Stimulated activated CD4-positive, alpha-beta T cell treated with anti-CD3 and anti-CD28 coated beads, Interleukin-15, amount 100 ng/mL, for 48 hours (primary cell): ENCODE measurements around the gene DUSP18.
A peak's percentile ranks its signal among the peaks of the same experiment; 100 is the strongest.
"Not testable (repeated sequence)": the region's sequence is repeated elsewhere in the genome, so short reads cannot be mapped to it uniquely, and the experiment has no call there.

Source experiments
- DNase-seq, 2 donors: peaks; one replicate each; pipeline ENCODE4 v3.0.0-alpha.2; 2020; ENCODE audit warnings: low read depth in 2 of 2

DUSP18 gene

DNA sequence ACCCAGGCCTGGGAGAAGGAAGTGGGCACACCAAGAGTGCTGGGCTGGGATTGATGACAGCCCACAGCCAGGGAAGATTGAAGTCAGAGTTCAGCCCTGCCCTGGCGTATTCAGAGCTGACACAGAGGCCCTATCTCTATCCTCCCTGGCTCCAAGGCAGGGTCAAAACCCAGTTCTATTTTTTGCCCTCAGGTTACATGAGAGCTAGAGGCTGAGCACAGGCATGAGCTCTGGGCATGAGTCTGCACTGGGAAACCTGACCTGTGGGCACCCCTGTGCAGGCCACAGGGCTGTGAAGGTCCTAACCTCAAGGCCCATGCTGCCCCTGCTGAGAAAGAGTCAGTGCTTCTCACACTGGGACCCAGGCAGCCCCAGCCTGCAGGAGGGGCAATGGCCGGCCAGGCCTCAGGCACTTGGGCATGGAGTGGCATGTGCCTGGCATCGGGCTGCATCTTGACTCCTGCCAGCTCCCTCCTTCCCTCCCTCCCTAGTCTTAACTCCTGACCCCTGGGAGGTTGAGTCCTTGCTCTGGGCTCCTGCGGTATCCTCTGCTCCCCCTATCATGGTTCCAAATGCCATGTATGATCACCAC, 26.7 kb downstream of the DUSP18 start:
- no peak for DNase-seq

DNA sequence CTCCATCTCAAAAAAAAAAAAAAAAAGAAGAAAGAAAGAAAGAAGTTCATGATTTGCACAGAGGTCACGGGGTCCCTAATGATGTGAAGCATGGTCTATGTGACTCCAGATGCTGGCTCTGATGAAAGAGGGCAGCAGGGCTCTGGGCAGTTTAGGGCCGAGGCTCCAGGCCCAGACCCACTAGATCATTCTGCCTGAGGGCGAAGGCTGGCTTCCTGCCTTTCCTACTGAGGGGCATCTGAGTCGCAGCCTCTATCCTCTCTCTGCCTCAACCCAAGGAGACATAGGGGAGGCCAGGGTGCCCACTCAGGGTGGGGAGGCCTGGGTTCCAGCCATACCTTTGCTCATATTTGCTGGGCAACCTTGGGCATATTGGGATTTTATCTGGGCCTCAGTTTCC, 27.3 kb downstream of the DUSP18 start:
- no peak for DNase-seq

DNA sequence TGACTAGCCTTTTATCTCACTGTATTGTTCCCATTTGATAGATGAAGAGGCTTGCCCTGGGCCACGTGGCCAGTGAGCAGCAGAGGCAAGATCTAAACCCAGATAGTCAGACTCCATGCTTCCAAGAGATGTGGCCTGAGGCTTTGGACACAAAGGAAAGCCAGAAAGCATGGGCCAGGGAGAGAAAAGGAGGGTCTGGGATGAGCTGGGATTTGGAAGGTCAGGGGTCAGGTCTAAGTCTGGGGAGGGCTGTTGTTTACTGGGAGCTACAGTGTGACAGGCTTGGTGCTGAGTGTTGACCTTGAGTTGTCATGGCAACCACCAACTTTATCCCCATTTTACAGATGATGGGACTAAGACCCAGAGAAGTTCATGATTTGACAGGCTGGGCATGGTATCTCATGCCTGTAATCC, 30.0 kb downstream of the DUSP18 start:
- no peak for DNase-seq

DNA sequence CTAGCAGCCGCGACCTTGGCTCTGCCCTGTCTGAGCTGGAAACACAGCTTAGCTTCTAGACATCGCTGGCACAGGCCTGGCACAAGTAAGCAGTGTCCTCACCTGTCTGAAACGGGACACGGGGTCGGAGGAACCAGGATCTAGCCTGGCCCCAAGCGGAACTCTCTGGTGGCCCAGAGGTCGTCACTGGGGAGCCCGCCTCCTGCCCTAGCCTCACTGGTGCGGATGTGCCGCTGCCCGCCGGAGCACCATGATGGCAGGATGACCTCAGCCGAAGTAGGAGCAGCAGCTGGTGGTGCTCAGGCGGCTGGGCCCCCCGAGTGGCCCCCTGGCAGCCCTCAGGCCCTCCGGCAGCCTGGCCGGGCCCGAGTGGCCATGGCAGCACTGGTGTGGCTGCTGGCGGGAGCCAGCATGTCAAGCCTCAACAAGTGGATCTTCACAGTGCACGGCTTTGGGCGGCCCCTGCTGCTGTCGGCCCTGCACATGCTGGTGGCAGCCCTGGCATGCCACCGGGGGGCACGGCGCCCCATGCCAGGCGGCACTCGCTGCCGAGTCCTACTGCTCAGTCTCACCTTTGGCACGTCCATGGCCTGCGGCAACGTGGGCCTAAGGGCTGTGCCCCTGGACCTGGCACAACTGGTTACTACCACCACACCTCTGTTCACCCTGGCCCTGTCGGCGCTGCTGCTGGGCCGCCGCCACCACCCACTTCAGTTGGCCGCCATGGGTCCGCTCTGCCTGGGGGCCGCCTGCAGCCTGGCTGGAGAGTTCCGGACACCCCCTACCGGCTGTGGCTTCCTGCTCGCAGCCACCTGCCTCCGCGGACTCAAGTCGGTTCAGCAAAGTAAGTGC, 31.2 kb downstream of the DUSP18 start:
- DNase-seq = no peak

DNA sequence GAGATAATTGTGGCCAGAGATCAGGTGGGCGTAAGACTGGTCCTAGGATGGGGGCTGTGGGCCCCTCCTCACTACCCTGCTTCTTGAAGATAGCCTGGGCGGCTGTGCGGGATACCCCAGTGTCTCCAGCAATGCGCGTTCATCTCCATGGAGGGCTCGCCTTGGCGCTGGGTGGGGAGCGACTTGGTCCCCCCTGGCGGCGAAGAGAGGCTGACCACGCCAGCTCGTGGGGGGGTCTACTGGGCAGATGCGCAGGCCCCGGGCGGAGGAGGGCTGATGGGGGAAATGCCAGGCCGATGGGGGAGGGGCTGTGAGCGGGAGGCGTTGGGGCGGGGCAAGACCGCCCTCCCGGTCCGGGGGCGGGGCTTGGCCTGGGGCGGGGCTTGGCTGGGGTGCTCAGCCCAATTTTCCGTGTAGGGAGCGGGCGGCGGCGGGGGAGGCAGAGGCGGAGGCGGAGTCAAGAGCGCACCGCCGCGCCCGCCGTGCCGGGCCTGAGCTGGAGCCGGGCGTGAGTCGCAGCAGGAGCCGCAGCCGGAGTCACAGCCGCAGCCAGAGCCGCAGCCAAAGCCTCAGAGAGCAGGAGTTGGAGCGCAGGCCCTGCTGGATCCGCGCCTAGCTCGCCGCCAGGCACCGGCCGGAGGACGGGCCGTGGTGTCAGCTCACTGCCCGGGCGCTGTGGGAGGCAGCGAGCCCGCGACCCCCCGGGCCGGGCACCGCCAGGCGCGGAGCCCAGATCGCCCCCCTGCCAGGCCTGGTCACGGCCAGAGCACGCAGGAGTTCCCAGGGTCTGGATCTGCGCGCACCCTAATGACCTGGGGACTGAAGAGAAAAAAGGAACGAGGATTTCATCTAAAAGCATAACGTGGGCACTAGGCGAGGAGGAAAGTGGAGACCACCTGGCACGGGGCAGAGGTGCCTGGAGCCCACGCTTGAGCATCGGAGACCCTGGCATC, 32.1 kb downstream of the DUSP18 start, which contains the start of gene SLC35E4:
Gene SLC35E4, plus strand, starts transcription at position 509 of the 953 bp plus-strand sequence. CDS start 670 bp downstream, outside the sequence.
- DNase-seq = peak; percentile 88 to 95

DNA sequence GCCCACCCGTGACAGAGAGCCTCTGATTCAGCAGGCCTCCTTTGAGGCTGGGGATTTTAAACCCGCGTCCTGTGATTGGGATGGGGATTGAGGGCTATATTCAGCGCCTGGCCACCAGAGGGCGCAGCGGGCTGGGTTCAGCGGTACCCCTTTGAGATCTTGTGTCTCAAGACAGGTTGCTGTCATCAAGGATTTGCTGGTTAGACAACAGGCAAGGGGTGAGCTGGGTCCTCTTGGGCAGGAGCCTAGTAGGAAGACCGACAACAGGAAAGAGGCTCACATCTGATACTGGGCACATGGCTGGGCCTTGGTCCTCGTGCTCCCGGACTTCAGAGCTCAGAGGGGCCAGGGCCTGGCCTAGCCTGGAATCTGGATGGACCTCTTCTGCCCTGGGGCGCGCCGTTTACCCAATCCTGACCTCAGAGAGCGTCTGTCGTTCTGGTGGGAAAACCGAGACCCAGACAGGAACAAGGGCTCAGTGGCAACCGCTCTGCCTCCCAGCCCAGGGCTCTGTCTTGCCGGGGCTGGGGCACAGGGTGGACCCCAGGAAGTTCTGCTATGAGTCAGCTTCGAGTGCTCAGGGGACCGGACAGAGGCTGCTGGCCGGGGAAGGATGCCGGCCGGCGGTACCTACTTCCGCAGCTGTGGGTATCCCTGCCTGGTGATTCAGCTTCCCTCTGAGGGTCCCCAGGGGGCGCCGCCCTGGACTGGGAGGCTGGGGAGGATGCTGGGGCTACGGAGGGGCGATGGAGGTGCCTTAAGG, 33.0 kb downstream of the DUSP18 start:
- peak; percentile 85 to 88 for DNase-seq

DNA sequence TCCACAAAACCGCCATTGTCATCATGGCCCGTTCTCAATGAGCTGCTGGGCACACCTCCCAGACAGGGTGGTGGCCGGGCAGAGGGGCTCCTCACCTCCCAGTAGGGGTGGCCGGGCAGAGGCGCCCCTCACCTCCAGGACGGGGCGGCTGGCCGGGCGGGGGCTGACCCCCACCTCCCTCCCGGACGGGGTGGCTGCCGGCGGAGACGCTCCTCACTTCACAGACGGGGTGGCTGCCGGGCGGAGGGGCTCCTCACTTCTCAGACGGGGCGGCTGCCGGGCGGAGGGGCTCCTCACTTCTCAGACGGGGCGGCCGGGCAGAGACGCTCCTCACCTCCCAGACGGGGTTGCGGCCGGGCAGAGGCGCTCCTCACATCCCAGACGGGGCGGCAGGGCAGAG, 36.2 kb downstream of the DUSP18 start:
- DNase-seq = not testable (repeated sequence)

DNA sequence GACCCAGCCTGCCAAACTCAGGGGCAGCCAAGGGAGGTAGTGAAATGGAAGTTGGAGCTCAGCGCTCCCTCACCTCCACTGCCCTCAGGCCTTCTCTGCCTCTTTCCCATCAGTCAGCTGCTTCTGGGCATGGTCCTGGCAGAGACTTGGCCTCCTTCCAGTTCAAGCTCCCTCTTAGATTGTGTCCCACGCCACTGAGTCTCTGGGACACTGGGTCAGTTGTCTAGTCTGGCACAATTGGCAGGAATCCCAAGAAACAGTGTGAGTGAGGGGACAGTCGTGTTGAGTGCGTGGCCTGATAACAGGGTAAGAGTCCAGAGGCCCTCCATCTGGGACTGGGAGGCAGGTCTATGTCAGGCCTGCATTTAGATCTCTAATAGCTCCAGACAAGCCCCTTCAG, 39.2 kb downstream of the DUSP18 start:
- no peak for DNase-seq

DNA sequence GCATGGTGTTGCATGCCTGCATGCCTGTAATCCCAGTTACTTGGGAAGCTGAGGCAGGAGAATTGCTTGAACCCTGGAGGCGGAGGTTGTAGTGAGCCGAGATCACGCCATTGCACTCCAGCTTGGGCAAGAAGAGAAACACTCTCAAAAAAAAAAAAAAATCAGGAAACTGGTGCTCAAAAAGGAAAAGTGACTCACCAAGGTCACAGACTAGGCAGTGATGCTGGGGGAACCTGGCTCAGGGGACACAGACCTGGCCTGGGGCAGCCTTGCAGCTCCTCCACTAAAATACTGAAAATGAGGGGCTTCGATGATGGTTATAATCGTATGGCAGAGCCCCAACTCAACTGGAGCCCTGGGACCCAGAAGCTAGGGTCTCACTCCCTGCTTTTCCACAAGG, 40.2 kb downstream of the DUSP18 start:
- DNase-seq = no peak

DNA sequence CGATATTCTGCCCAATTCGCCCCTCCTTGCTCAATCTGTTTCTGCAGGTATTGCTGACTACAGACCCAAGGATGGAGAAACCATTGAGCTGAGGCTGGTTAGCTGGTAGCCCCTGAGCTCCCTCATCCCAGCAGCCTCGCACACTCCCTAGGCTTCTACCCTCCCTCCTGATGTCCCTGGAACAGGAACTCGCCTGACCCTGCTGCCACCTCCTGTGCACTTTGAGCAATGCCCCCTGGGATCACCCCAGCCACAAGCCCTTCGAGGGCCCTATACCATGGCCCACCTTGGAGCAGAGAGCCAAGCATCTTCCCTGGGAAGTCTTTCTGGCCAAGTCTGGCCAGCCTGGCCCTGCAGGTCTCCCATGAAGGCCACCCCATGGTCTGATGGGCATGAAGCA, 41.3 kb downstream of the DUSP18 start:
- no peak for DNase-seq

DNA sequence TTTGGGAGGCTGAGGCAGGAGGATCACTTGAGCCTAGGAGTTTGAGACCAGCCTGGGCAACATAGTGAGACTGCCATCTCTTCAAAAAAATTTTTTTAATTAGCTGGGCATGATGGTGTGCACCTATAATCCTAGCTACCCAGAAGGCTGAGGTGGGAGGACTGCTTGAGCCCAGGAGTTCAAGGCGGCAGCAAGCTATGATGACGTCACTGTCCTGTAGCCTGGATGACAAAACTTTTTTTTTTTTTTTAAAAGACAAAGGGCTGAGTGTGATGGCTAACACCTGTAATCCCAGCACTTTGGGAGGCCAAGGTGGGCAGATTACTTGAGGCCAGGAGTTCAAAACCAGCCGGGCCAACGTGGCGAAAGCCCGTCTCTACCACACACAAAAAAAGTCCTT, 47.8 kb downstream of the DUSP18 start:
- not testable (repeated sequence) for DNase-seq

DNA sequence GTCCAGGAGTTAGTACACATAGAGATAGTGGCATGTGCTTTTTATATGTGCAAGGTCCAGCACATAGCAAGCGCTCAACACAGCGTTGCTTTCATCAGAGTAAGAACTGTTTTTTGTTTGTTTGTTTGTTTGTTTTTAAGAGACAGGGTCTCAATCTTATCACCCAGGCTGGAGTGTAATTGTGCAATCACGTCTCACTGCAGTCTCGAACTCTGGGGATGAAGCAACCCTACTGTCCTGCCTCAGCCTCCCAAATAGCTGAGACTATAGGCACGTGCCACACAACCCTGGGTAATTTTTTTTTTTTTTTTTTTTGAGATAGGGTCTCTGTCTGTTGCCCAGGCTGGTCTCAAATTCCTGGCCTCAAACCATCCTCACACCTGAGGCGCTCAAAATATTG, 49.9 kb downstream of the DUSP18 start:
- DNase-seq = no peak

DNA sequence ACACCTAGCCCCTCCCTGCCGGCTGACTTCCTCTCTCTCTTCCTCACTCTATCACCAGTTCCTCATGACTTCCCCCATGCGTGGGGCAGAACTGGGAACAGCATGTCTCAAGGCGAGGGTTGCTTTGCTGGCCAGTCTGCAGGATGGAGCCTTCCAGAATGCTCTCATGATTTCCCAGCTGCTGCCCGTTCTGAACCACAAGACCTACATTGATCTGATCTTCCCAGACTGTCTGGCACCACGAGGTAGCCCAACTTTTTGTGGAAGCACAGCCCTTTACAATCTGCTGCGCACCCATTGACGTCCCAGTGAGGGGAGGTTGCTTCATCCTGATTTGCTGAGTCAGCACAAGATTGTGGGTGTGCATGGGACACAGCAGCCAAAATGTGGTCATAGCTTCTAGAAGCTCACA, 52.1 kb downstream of the DUSP18 start:
- DNase-seq = no peak

DNA sequence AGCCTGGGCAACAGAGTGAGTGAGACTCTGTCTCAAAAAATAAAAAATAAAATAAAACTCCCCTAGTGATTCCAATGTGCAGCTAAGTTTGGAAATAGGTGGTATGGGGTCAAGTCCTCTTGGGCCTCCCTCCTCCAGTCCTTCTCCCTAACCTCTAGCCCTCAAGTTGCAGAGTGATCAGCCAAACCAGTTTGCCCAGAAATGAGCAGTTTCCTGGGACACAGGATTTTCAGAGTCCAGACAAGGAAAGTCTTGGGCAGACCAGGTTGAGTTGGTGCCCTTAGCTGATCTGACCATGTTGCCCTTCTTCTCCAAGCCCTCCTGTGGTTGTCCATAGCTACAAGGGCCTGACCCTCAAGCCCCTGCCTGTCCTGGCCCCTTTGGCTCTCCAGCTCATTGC, 52.8 kb downstream of the DUSP18 start:
- no peak for DNase-seq

DNA sequence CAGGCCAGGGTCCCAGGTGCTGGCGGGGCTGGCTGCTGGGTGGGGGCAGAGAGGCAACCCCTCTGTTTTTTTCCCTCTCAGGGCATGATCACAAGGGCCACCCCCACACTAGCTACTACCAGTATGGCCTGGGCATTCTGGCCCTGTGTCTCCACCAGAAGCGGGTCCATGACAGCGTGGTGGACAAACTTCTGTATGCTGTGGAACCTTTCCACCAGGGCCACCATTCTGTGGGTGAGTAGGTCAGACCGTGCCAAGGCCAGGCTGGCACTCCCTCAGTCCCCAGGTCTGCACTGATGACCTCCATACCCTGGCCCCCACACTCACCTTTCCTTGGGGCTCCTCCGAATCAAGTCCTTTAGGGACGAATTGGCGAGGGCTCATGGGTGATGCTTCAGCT, 53.4 kb downstream of the DUSP18 start:
- DNase-seq = no peak

DNA sequence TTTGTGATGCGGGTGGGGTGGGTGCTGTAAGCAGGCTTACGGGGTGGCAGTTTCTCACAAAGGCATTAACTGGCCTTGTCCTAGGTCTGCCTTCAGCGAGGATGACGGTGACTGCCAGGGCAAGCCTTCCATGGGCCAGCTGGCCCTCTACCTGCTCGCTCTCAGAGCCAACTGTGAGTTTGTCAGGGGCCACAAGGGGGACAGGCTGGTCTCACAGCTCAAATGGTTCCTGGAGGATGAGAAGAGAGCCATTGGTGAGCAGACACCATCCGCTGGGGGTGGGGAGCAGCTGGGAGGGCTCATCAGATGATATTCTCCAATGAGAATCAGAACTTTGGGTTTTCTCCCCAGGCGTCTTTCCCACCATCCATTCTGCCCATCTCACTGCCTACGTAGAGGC, 54.9 kb downstream of the DUSP18 start:
- no peak for DNase-seq
